ENCODE data around the gene ZDHHC9.

- TF ChIP-seq CTCF (IDR thresholded peaks at IDR 0.05; ENCODE audit: insufficient read depth, low read length, poor library complexity, severe bottlenecking) (no peak), EZH2phosphoT487 (conservative IDR thresholded peaks at IDR 0.05; ENCODE audit: low read length) (no peak)
Measured at GRCh38 chrX:129831091-129831885, 12.4 kb downstream of the ZDHHC9 start.
